Measurements from ENCODE around the gene GDNF.

DNA sequence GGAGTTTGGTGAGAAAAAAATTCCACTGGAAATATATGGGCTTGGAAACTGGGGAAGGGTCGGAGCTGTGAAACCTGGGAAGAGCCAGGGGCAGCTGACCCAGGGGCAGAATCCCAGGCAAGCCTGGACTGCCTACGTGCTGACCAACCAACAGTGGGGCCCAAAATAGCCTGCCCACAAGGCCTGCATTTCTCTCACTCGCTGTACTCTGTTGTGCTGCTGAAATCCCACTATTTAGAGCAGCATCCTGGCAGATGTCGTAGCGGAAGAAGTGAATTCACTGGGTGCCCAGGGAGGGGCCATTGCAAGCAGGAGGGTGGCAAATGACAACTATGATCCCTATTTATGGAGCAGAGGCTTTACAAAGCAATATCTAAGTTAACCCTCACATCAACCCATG is 9.5 kb downstream of the GDNF start:
- no peak for TF ChIP-seq SCRT1 (tag by site-specific recombination; IDR thresholded peaks at IDR 0.05; ENCODE audit: borderline replicate concordance)
- TF ChIP-seq ZNF560 (tag by site-specific recombination; IDR thresholded peaks at IDR 0.05; ENCODE audit: borderline replicate concordance): no peak
- no peak for TF ChIP-seq HOXD13 (CRISPR knock-in tag; IDR thresholded peaks at IDR 0.05; ENCODE audit: borderline replicate concordance)
- no peak for TF ChIP-seq ZNF292 (tag by site-specific recombination; IDR thresholded peaks at IDR 0.05; ENCODE audit: borderline replicate concordance, low read depth)
- TF ChIP-seq ZNF558 (tag by site-specific recombination; IDR thresholded peaks at IDR 0.05): no peak
- TF ChIP-seq PBX3 (CRISPR knock-in tag; IDR thresholded peaks at IDR 0.05): no peak
- no peak for TF ChIP-seq CTCF (tag by site-specific recombination; IDR thresholded peaks at IDR 0.05)
- no peak for TF ChIP-seq ZNF138 (tag by site-specific recombination; IDR thresholded peaks at IDR 0.05; ENCODE audit: borderline replicate concordance)

All from HEK293 (cell line).